SK-N-SH (cell line): ENCODE data around the gene CDH12. TPM values are rescaled to one million over a fixed set of nuclear protein-coding genes. Genes with fewer than 3 reads are reported as not detected.

Source experiments
- EZH2phosphoT487 ChIP-seq: fragments of 200-600 bp; sonication (generic); IDR thresholded peaks from 2 replicates; pipeline ENCODE4 v1.6.1; 2017; ENCODE audit warnings: low read depth, mixed run types, mild to moderate bottlenecking, antibody characterized with exemption, moderate library complexity, borderline replicate concordance
- FOSL2 ChIP-seq: IDR thresholded peaks from 2 replicates; pipeline ENCODE4 v1.4.0; 2012; ENCODE audit warnings: low read depth, mild to moderate bottlenecking, moderate library complexity, borderline replicate concordance
- FOXM1 ChIP-seq: IDR thresholded peaks from 2 replicates; pipeline ENCODE4 v1.4.0; 2012; ENCODE audit warnings: low read depth, mild to moderate bottlenecking
- NRF1 ChIP-seq: IDR thresholded peaks from 2 replicates; pipeline ENCODE4 v1.6.1; 2012; ENCODE audit warnings: low read depth, mild to moderate bottlenecking, low read length
- POLR2AphosphoS5 ChIP-seq: IDR thresholded peaks from 2 replicates; pipeline ENCODE4 v1.6.1; 2012; ENCODE audit warnings: low read depth, low read length
- SIN3A ChIP-seq: IDR thresholded peaks from 2 replicates; pipeline ENCODE4 v1.6.1; 2012; ENCODE audit warnings: low read depth, mild to moderate bottlenecking, low read length, moderate library complexity, borderline replicate concordance
- YY1 ChIP-seq: IDR thresholded peaks from 2 replicates; pipeline ENCODE4 v1.4.0; 2012; ENCODE audit warnings: low read depth, mild to moderate bottlenecking
- polyA plus RNA-seq, 3 experiments: library from polyadenylated mRNA; depleted of rRNA; stranded (reverse); fragments of >200 nt; gene quantifications; 2 replicates each; pipeline ENCODE4 v1.2.3, GENCODE V29; 2012
- TF ChIP-seq, protein P1 (sequence below): IDR thresholded peaks from 2 replicates; pipeline ENCODE4 v1.4.0; 2012; ENCODE audit warnings: low read depth

CDH12 gene
- polyA plus RNA-seq, 1 of the 3 experiments (the other 2 are of a cell fraction): not detected

- TF ChIP-seq YY1 (no peak), NRF1 (no peak), FOSL2 (no peak), FOXM1 (no peak), SIN3A (no peak), POLR2AphosphoS5 (no peak), EZH2phosphoT487 (no peak)
- TF ChIP-seq, protein P1, sequence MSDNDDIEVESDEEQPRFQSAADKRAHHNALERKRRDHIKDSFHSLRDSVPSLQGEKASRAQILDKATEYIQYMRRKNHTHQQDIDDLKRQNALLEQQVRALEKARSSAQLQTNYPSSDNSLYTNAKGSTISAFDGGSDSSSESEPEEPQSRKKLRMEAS: no peak
Measured at GRCh38 chr5:21701317-21701716, 1151.8 kb downstream of the CDH12 start (continued).
